ENCODE measurements around the gene HTT. TPM values are rescaled to one million over a fixed set of nuclear protein-coding genes. Genes with fewer than 3 reads are reported as not detected.

The HTT gene
- total RNA-seq, 1 donor from 2014 or later, result 65.2 TPM

- Histone ChIP-seq H3K4me2 (ENCODE audit: low read length) (peak overlapping the region; percentile 41), H3K79me2 (ENCODE audit: insufficient read depth, low read length) (no peaks in the 10 kb centered on the region), H3K4me1 (ENCODE audit: insufficient read depth, low read length) (peaks cover 6% of the 10 kb centered on the region), H2AFZ (ENCODE audit: low read depth, low read length) (no peak overlapping the region), H3K27me3 (ENCODE audit: insufficient read depth, low read length) (no peaks in the 10 kb centered on the region), H4K20me1 (ENCODE audit: insufficient read depth, low read length) (peaks cover 10% of the 10 kb centered on the region), H3K27ac (ENCODE audit: low read depth, low read length) (peak overlapping the region; percentile 39), H3K9me3 (ENCODE audit: insufficient read depth, low read depth, low read length) (no peaks in the 10 kb centered on the region), H3K9ac (ENCODE audit: low read length) (peak overlapping the region; percentile 13), H3K4me3 (ENCODE audit: insufficient read depth, low read depth, low read length) (no peak overlapping the region), H3K36me3 (ENCODE audit: insufficient read depth, low read length) (peaks cover 22% of the 10 kb centered on the region)
- Mint-ChIP-seq H3K9me3 (ENCODE audit: unreplicated experiment) (no peaks in the 10 kb centered on the region), H3K27ac (ENCODE audit: unreplicated experiment) (peak overlapping the region; percentile 34), H3K4me3 (ENCODE audit: unreplicated experiment) (no peak overlapping the region), H3K4me1 (ENCODE audit: low read depth, unreplicated experiment) (peaks cover 21% of the 10 kb centered on the region), H3K27me3 (ENCODE audit: low read depth, unreplicated experiment) (no peaks in the 10 kb centered on the region), H3K36me3 (ENCODE audit: low read depth, unreplicated experiment) (peaks cover 8% of the 10 kb centered on the region)
- FAIRE-seq (no peak), DNase-seq (ENCODE audit: low read depth) (peak; percentile 25)
- TF ChIP-seq EZH2 (IDR thresholded peaks at IDR 0.05; ENCODE audit: insufficient read depth, low read length) (no peak), CTCF (IDR thresholded peaks at IDR 0.05; ENCODE audit: insufficient read depth, low read depth, low read length) (no peak)
Observed at GRCh38 chr4:3122081-3122563, 47.6 kb downstream of the HTT start.

GRCh38 chr4:3123181-3123671 lies 48.7 kb downstream of the HTT start:
- peaks cover 25% of the 10 kb centered on the region for H3K36me3 ChIP-seq (ENCODE audit: insufficient read depth, low read length)
- Mint-ChIP-seq H3K27me3 (ENCODE audit: low read depth, unreplicated experiment) (no peaks in the 10 kb centered on the region), H3K27ac (ENCODE audit: unreplicated experiment) (peak overlapping the region; percentile 69), H3K4me1 (ENCODE audit: low read depth, unreplicated experiment) (peaks cover 21% of the 10 kb centered on the region), H3K9me3 (ENCODE audit: unreplicated experiment) (no peaks in the 10 kb centered on the region), H3K36me3 (ENCODE audit: low read depth, unreplicated experiment) (peaks cover 12% of the 10 kb centered on the region), H3K4me3 (ENCODE audit: unreplicated experiment) (no peak overlapping the region)
- H3K4me3 ChIP-seq (ENCODE audit: insufficient read depth, low read depth, low read length), result no peak overlapping the region
- H3K9ac ChIP-seq (ENCODE audit: low read length), result no peak overlapping the region
- H3K27me3 ChIP-seq (ENCODE audit: insufficient read depth, low read length), result no peaks in the 10 kb centered on the region
- H4K20me1 ChIP-seq (ENCODE audit: insufficient read depth, low read length), result peaks cover 9% of the 10 kb centered on the region
- no peaks in the 10 kb centered on the region for H3K79me2 ChIP-seq (ENCODE audit: insufficient read depth, low read length)
- TF ChIP-seq EZH2 (IDR thresholded peaks at IDR 0.05; ENCODE audit: insufficient read depth, low read length) (no peak), CTCF (IDR thresholded peaks at IDR 0.05; ENCODE audit: insufficient read depth, low read depth, low read length) (no peak)
- DNase-seq (ENCODE audit: low read depth) (no peak), FAIRE-seq (no peak)
- no peak overlapping the region for H3K4me2 ChIP-seq (ENCODE audit: low read length)
- peaks cover 6% of the 10 kb centered on the region for H3K4me1 ChIP-seq (ENCODE audit: insufficient read depth, low read length)
- no peak overlapping the region for H3K27ac ChIP-seq (ENCODE audit: low read depth, low read length)
- H3K9me3 ChIP-seq (ENCODE audit: insufficient read depth, low read depth, low read length), result no peaks in the 10 kb centered on the region
- no peak overlapping the region for H2AFZ ChIP-seq (ENCODE audit: low read depth, low read length)

- H3K4me3 ChIP-seq (ENCODE audit: insufficient read depth, low read depth, low read length), result no peak overlapping the region
- no peak overlapping the region for H3K27ac Mint-ChIP-seq (ENCODE audit: unreplicated experiment)
Observed at GRCh38 chr4:3124070-3124767, 49.7 kb downstream of the HTT start.

More at GRCh38 chr4:3124070-3124767, 49.7 kb downstream of the HTT start:
- Histone ChIP-seq H2AFZ (ENCODE audit: low read depth, low read length) (no peak overlapping the region), H4K20me1 (ENCODE audit: insufficient read depth, low read length) (peaks cover 11% of the 10 kb centered on the region), H3K27me3 (ENCODE audit: insufficient read depth, low read length) (no peaks in the 10 kb centered on the region), H3K9ac (ENCODE audit: low read length) (no peak overlapping the region), H3K4me1 (ENCODE audit: insufficient read depth, low read length) (peaks cover 6% of the 10 kb centered on the region), H3K4me2 (ENCODE audit: low read length) (no peak overlapping the region), H3K27ac (ENCODE audit: low read depth, low read length) (no peak overlapping the region), H3K36me3 (ENCODE audit: insufficient read depth, low read length) (peaks cover 25% of the 10 kb centered on the region), H3K9me3 (ENCODE audit: insufficient read depth, low read depth, low read length) (no peaks in the 10 kb centered on the region), H3K79me2 (ENCODE audit: insufficient read depth, low read length) (no peaks in the 10 kb centered on the region)
- Mint-ChIP-seq H3K4me1 (ENCODE audit: low read depth, unreplicated experiment) (peaks cover 21% of the 10 kb centered on the region), H3K4me3 (ENCODE audit: unreplicated experiment) (no peak overlapping the region), H3K27me3 (ENCODE audit: low read depth, unreplicated experiment) (no peaks in the 10 kb centered on the region), H3K36me3 (ENCODE audit: low read depth, unreplicated experiment) (peaks cover 12% of the 10 kb centered on the region), H3K9me3 (ENCODE audit: unreplicated experiment) (no peaks in the 10 kb centered on the region)
- DNase-seq (ENCODE audit: low read depth), result no peak
- no peak for FAIRE-seq
- TF ChIP-seq EZH2 (IDR thresholded peaks at IDR 0.05; ENCODE audit: insufficient read depth, low read length) (no peak), CTCF (IDR thresholded peaks at IDR 0.05; ENCODE audit: insufficient read depth, low read depth, low read length) (no peak)

Data from astrocyte (in vitro differentiated cells and primary cell).